Measurements from ENCODE around the gene ZNF555. TPM values are rescaled to one million over a fixed set of nuclear protein-coding genes. Genes with fewer than 3 reads are reported as not detected.

Gene ZNF555
- total and polyA plus RNA-seq, 10 of the 15 experiments (the other 5 are each of a cell fraction or from before 2014, with no cell fraction given), result 0.58 to 1.9 (median 1.2) TPM

DNA sequence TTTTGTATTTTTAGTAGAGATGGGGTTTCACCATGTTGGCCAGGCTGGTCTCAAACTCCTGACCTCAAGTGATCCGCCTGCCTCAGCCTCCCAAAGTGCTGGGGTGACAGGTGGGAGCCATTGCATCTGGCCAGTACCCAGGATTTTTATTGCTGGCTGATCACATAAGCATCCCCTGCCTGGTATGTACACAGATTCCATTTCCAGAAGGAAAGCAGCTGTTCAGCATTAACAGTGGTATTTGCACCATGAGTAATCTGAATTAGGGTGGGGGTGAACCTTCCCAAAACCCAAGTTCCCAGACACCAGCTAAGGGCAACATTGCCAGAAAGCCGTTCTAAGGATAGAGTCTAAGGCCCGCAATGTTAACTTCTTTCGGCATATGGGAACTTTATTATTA lies 7.3 kb downstream of the ZNF555 start:
- in situ Hi-C loops (cut with MboI), result no loop called here
- Histone ChIP-seq H3K4me2 (ENCODE audit: control insufficient read depth, insufficient read depth) (no peak overlapping the region), H3K79me2 (ENCODE audit: control insufficient read depth, insufficient read depth, low read length) (no peaks in the 10 kb centered on the region), H3K9me3 (replicated peaks; ENCODE audit: control insufficient read depth, insufficient read depth, low read length) (peaks cover 34% of the 10 kb centered on the region), H2AFZ (ENCODE audit: control insufficient read depth, low read depth, low read length) (no peak overlapping the region), H3K36me3 (ENCODE audit: control insufficient read depth in 2 of 2, insufficient read depth in 2 of 2, low read length in 1 of 2) (peaks cover 6 to 13% of the 10 kb centered on the region in 2 experiments), H4K20me1 (ENCODE audit: control insufficient read depth, insufficient read depth) (no peaks in the 10 kb centered on the region), H3K4me1 (ENCODE audit: control insufficient read depth, insufficient read depth, low read length) (no peaks in the 10 kb centered on the region), H3K9ac (ENCODE audit: control insufficient read depth, insufficient read depth, low read length) (no peak overlapping the region), H3K4me3 (no peak overlapping the region), H3K27ac (ENCODE audit: control insufficient read depth, insufficient read depth) (no peak overlapping the region), H3K27me3 (replicated peaks in 1 of 2; ENCODE audit: control insufficient read depth in 2 of 2, insufficient read depth in 2 of 2, low read length in 1 of 2) (no peaks in the 10 kb centered on the region)
- DNase-seq (ENCODE audit: low read depth, low spot score), result no peak
- POLR2A ChIA-PET, result no interaction called here
- intact Hi-C loops (cut with micrococcal nuclease; ENCODE audit: unreplicated experiment), result no loop called here
- CTCF ChIA-PET, result no interaction called here
- no TSS peak for BruUV-seq (replicated peaks)
- no peak for FAIRE-seq
- SMC1A ChIA-PET (ENCODE audit: uncharacterized antibody, unreplicated experiment), result no interaction called here
- WGBS (ENCODE audit: insufficient coverage, insufficient replicate concordance, low lambda C conversion rate, missing lambda C conversion rate), result 87% methylated on average over 4 of the region's 4 CpGs
- RAD21 ChIA-PET (ENCODE audit: unreplicated experiment), result no interaction called here
- no peak for ATAC-seq
- TF ChIP-seq JUND (IDR thresholded peaks at IDR 0.05; ENCODE audit: low read depth, low read length), result no peak
- TF ChIP-seq BMI1 (IDR thresholded peaks at IDR 0.05; ENCODE audit: borderline replicate concordance), result no peak
- TF ChIP-seq, protein P1, sequence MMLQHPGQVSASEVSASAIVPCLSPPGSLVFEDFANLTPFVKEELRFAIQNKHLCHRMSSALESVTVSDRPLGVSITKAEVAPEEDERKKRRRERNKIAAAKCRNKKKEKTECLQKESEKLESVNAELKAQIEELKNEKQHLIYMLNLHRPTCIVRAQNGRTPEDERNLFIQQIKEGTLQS (IDR thresholded peaks at IDR 0.05; ENCODE audit: borderline replicate concordance, extremely low read depth, low read depth, low read length), result no peak
- TF ChIP-seq ZZZ3 (IDR thresholded peaks at IDR 0.05; ENCODE audit: control insufficient read depth, insufficient read length, low read depth), result no peak
- TF ChIP-seq, protein P2, sequence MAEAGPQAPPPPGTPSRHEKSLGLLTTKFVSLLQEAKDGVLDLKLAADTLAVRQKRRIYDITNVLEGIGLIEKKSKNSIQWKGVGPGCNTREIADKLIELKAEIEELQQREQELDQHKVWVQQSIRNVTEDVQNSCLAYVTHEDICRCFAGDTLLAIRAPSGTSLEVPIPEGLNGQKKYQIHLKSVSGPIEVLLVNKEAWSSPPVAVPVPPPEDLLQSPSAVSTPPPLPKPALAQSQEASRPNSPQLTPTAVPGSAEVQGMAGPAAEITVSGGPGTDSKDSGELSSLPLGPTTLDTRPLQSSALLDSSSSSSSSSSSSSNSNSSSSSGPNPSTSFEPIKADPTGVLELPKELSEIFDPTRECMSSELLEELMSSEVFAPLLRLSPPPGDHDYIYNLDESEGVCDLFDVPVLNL (IDR thresholded peaks at IDR 0.05; ENCODE audit: low read depth, low read length), result no peak
- no peak for TF ChIP-seq MXI1 (IDR thresholded peaks at IDR 0.05; ENCODE audit: low read depth, low read length)
- TF ChIP-seq, protein P3, sequence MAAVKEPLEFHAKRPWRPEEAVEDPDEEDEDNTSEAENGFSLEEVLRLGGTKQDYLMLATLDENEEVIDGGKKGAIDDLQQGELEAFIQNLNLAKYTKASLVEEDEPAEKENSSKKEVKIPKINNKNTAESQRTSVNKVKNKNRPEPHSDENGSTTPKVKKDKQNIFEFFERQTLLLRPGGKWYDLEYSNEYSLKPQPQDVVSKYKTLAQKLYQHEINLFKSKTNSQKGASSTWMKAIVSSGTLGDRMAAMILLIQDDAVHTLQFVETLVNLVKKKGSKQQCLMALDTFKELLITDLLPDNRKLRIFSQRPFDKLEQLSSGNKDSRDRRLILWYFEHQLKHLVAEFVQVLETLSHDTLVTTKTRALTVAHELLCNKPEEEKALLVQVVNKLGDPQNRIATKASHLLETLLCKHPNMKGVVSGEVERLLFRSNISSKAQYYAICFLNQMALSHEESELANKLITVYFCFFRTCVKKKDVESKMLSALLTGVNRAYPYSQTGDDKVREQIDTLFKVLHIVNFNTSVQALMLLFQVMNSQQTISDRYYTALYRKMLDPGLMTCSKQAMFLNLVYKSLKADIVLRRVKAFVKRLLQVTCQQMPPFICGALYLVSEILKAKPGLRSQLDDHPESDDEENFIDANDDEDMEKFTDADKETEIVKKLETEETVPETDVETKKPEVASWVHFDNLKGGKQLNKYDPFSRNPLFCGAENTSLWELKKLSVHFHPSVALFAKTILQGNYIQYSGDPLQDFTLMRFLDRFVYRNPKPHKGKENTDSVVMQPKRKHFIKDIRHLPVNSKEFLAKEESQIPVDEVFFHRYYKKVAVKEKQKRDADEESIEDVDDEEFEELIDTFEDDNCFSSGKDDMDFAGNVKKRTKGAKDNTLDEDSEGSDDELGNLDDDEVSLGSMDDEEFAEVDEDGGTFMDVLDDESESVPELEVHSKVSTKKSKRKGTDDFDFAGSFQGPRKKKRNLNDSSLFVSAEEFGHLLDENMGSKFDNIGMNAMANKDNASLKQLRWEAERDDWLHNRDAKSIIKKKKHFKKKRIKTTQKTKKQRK (IDR thresholded peaks at IDR 0.05; ENCODE audit: low read depth, low read length), result no peak
- no peak for TF ChIP-seq ASH2L (IDR thresholded peaks at IDR 0.05; ENCODE audit: borderline replicate concordance, low read depth)
- TF ChIP-seq, protein P4, sequence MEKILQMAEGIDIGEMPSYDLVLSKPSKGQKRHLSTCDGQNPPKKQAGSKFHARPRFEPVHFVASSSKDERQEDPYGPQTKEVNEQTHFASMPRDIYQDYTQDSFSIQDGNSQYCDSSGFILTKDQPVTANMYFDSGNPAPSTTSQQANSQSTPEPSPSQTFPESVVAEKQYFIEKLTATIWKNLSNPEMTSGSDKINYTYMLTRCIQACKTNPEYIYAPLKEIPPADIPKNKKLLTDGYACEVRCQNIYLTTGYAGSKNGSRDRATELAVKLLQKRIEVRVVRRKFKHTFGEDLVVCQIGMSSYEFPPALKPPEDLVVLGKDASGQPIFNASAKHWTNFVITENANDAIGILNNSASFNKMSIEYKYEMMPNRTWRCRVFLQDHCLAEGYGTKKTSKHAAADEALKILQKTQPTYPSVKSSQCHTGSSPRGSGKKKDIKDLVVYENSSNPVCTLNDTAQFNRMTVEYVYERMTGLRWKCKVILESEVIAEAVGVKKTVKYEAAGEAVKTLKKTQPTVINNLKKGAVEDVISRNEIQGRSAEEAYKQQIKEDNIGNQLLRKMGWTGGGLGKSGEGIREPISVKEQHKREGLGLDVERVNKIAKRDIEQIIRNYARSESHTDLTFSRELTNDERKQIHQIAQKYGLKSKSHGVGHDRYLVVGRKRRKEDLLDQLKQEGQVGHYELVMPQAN (conservative IDR thresholded peaks at IDR 0.05), result no peak
- TF ChIP-seq, protein P5, sequence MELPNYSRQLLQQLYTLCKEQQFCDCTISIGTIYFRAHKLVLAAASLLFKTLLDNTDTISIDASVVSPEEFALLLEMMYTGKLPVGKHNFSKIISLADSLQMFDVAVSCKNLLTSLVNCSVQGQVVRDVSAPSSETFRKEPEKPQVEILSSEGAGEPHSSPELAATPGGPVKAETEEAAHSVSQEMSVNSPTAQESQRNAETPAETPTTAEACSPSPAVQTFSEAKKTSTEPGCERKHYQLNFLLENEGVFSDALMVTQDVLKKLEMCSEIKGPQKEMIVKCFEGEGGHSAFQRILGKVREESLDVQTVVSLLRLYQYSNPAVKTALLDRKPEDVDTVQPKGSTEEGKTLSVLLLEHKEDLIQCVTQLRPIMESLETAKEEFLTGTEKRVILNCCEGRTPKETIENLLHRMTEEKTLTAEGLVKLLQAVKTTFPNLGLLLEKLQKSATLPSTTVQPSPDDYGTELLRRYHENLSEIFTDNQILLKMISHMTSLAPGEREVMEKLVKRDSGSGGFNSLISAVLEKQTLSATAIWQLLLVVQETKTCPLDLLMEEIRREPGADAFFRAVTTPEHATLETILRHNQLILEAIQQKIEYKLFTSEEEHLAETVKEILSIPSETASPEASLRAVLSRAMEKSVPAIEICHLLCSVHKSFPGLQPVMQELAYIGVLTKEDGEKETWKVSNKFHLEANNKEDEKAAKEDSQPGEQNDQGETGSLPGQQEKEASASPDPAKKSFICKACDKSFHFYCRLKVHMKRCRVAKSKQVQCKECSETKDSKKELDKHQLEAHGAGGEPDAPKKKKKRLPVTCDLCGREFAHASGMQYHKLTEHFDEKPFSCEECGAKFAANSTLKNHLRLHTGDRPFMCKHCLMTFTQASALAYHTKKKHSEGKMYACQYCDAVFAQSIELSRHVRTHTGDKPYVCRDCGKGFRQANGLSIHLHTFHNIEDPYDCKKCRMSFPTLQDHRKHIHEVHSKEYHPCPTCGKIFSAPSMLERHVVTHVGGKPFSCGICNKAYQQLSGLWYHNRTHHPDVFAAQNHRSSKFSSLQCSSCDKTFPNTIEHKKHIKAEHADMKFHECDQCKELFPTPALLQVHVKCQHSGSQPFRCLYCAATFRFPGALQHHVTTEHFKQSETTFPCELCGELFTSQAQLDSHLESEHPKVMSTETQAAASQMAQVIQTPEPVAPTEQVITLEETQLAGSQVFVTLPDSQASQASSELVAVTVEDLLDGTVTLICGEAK (IDR thresholded peaks at IDR 0.05; ENCODE audit: borderline replicate concordance), result no peak
